GM19372 (cell line): ENCODE measurements around the gene SYNE3.
A peak's percentile ranks its signal among the peaks of the same experiment; 100 is the strongest.

Experiments used
- ATAC-seq: cut with Tn5 transposase; IDR thresholded peaks from one replicate; pipeline ENCODE4 v1.9.1; 2021; ENCODE audit warnings: mild to moderate bottlenecking, low read depth, moderate library complexity; ENCODE audit not compliant: unreplicated experiment

The SYNE3 gene

GRCh38 chr14:95541932-95542930, 25.8 kb upstream of the SYNE3 start:
- ATAC-seq = no peak

GRCh38 chr14:95541346-95541745, 24.9 kb upstream of the SYNE3 start:
- no peak for ATAC-seq

- ATAC-seq = no peak
Observed at GRCh38 chr14:95540236-95540855, 23.9 kb upstream of the SYNE3 start.

GRCh38 chr14:95538801-95539509, 22.5 kb upstream of the SYNE3 start:
- ATAC-seq = no peak

GRCh38 chr14:95537298-95538089, 21.0 kb upstream of the SYNE3 start:
- ATAC-seq = no peak

GRCh38 chr14:95536671-95537070, 20.2 kb upstream of the SYNE3 start:
- no peak for ATAC-seq

GRCh38 chr14:95536036-95536593, 19.7 kb upstream of the SYNE3 start:
- no peak for ATAC-seq

- ATAC-seq = no peak
Observed at GRCh38 chr14:95535226-95536021, 19.0 kb upstream of the SYNE3 start.

- peak; percentile 91 for ATAC-seq
Observed at GRCh38 chr14:95534299-95535225, 18.1 kb upstream of the SYNE3 start, which contains the start of gene GLRX5. GLRX5 (plus strand) TSS chr14:95535050; CDS start chr14:95535090, 40 bp downstream.

GRCh38 chr14:95533822-95534221, 17.4 kb upstream of the SYNE3 start:
- no peak for ATAC-seq

- ATAC-seq = no peak
Observed at GRCh38 chr14:95533391-95533821, 17.0 kb upstream of the SYNE3 start.

- ATAC-seq = no peak
Observed at GRCh38 chr14:95531969-95532368, 15.5 kb upstream of the SYNE3 start.

GRCh38 chr14:95531473-95531872, 15.0 kb upstream of the SYNE3 start:
- no peak for ATAC-seq

- ATAC-seq = no peak
Observed at GRCh38 chr14:95530473-95531276, 14.2 kb upstream of the SYNE3 start.

GRCh38 chr14:95529216-95529615, 12.8 kb upstream of the SYNE3 start:
- no peak for ATAC-seq

- ATAC-seq = no peak
Observed at GRCh38 chr14:95527387-95528002, 11.0 kb upstream of the SYNE3 start.
